ENCODE results near the gene RSRC1.
A peak's percentile ranks its signal among the peaks of the same experiment; 100 is the strongest.

RSRC1 gene

GRCh38 chr3:158128755-158129154 is 18.9 kb downstream of the RSRC1 start:
- Histone ChIP-seq H3K4me3 (ENCODE audit: control insufficient read depth in 1 of 7, extremely low read depth in 1 of 7, insufficient read depth in 4 of 7, low read depth in 2 of 7, low read length in 6 of 7) (no peak overlapping the region), H3K27me3 (replicated peaks in 2 of 5; ENCODE audit: control insufficient read depth in 4 of 5, insufficient read depth in 5 of 5, low read length in 4 of 5) (no peaks in the 10 kb centered on the region), H3K36me3 (ENCODE audit: control insufficient read depth in 4 of 4, insufficient read depth in 4 of 4, low read length in 3 of 4) (peaks cover 33 to 71% (median 36%) of the 10 kb centered on the region in 4 experiments), H3K9me3 (ENCODE audit: control extremely low read depth in 1 of 5, control insufficient read depth in 4 of 5, insufficient read depth in 2 of 5, low read depth in 1 of 5, low read length in 4 of 5) (peaks cover 0 to 32% (median 5%) of the 10 kb centered on the region in 5 experiments), H3K4me1 (ENCODE audit: control extremely low read depth in 1 of 4, control insufficient read depth in 4 of 4, insufficient read depth in 4 of 4, low read length in 3 of 4) (no peaks in the 10 kb centered on the region), H3K27ac (ENCODE audit: insufficient read depth in 1 of 2, low read depth in 1 of 2, low read length in 2 of 2, poor library complexity in 1 of 2, severe bottlenecking in 2 of 2) (no peak overlapping the region)
- ChIA-PET CTCF (no interaction called here), POLR2A (interaction anchor here (0.7 kb wide), 1 partner anchor 83 kb away, joined by 3 read pairs; no protein-coding TSS in a partner anchor)
- no peak for DNase-seq
- 100% methylated on average over 2 of the region's 6 CpGs for WGBS (ENCODE audit: insufficient coverage)

- no peak for DNase-seq
- CTCF ChIA-PET: no interaction called here
- Histone ChIP-seq H3K4me3 (ENCODE audit: control insufficient read depth in 1 of 7, extremely low read depth in 1 of 7, insufficient read depth in 4 of 7, low read depth in 2 of 7, low read length in 6 of 7) (no peak overlapping the region), H3K4me1 (ENCODE audit: control extremely low read depth in 1 of 4, control insufficient read depth in 4 of 4, insufficient read depth in 4 of 4, low read length in 3 of 4) (no peaks in the 10 kb centered on the region), H3K27me3 (replicated peaks in 2 of 5; ENCODE audit: control insufficient read depth in 4 of 5, insufficient read depth in 5 of 5, low read length in 4 of 5) (no peaks in the 10 kb centered on the region), H3K36me3 (ENCODE audit: control insufficient read depth in 4 of 4, insufficient read depth in 4 of 4, low read length in 3 of 4) (peaks cover 5 to 31% (median 8%) of the 10 kb centered on the region in 4 experiments), H3K27ac (ENCODE audit: insufficient read depth in 1 of 2, low read depth in 1 of 2, low read length in 2 of 2, poor library complexity in 1 of 2, severe bottlenecking in 2 of 2) (no peak overlapping the region), H3K9me3 (ENCODE audit: control extremely low read depth in 1 of 5, control insufficient read depth in 4 of 5, insufficient read depth in 2 of 5, low read depth in 1 of 5, low read length in 4 of 5) (peaks cover 0 to 6% (median 0%) of the 10 kb centered on the region in 5 experiments)
- 100% methylated on average over 1 of the region's 2 CpGs for WGBS (ENCODE audit: insufficient coverage)
- POLR2A ChIA-PET: no interaction called here
These were observed 24.5 kb downstream of the RSRC1 start for GRCh38 chr3:158134363-158134762.

GRCh38 chr3:158140396-158140795 is 30.5 kb downstream of the RSRC1 start:
- ChIA-PET POLR2A (no interaction called here), CTCF (no interaction called here)
- WGBS (ENCODE audit: insufficient coverage): no CpG with 5 or more reads among the region's 2 CpGs
- Histone ChIP-seq H3K4me1 (ENCODE audit: control extremely low read depth in 1 of 4, control insufficient read depth in 4 of 4, insufficient read depth in 4 of 4, low read length in 3 of 4) (no peaks in the 10 kb centered on the region), H3K27me3 (replicated peaks in 2 of 5; ENCODE audit: control insufficient read depth in 4 of 5, insufficient read depth in 5 of 5, low read length in 4 of 5) (no peaks in the 10 kb centered on the region), H3K4me3 (ENCODE audit: control insufficient read depth in 1 of 7, extremely low read depth in 1 of 7, insufficient read depth in 4 of 7, low read depth in 2 of 7, low read length in 6 of 7) (no peak overlapping the region), H3K9me3 (ENCODE audit: control extremely low read depth in 1 of 5, control insufficient read depth in 4 of 5, insufficient read depth in 2 of 5, low read depth in 1 of 5, low read length in 4 of 5) (peaks cover 0 to 4% (median 0%) of the 10 kb centered on the region in 5 experiments), H3K36me3 (ENCODE audit: control insufficient read depth in 4 of 4, insufficient read depth in 4 of 4, low read length in 3 of 4) (peaks cover 3 to 29% (median 6%) of the 10 kb centered on the region in 4 experiments), H3K27ac (ENCODE audit: insufficient read depth in 1 of 2, low read depth in 1 of 2, low read length in 2 of 2, poor library complexity in 1 of 2, severe bottlenecking in 2 of 2) (no peak overlapping the region)
- no peak for DNase-seq

- ChIA-PET CTCF (interaction anchor here (0.6 kb wide), 1 partner anchor 38 kb away, joined by 3 read pairs; no protein-coding TSS in a partner anchor), POLR2A (no interaction called here)
- H3K4me3 ChIP-seq (ENCODE audit: control insufficient read depth in 1 of 7, extremely low read depth in 1 of 7, insufficient read depth in 4 of 7, low read depth in 2 of 7, low read length in 6 of 7): no peak overlapping the region
- H3K27me3 ChIP-seq (replicated peaks in 2 of 5; ENCODE audit: control insufficient read depth in 4 of 5, insufficient read depth in 5 of 5, low read length in 4 of 5): no peaks in the 10 kb centered on the region
- no peaks in the 10 kb centered on the region for H3K4me1 ChIP-seq (ENCODE audit: control extremely low read depth in 1 of 4, control insufficient read depth in 4 of 4, insufficient read depth in 4 of 4, low read length in 3 of 4)
- H3K9me3 ChIP-seq (ENCODE audit: control extremely low read depth in 1 of 5, control insufficient read depth in 4 of 5, insufficient read depth in 2 of 5, low read depth in 1 of 5, low read length in 4 of 5): no peaks in the 10 kb centered on the region
- WGBS (ENCODE audit: insufficient coverage): no CpG with 5 or more reads among the region's 2 CpGs
- peaks cover 0 to 6% (median 0%) of the 10 kb centered on the region in 4 experiments for H3K36me3 ChIP-seq (ENCODE audit: control insufficient read depth in 4 of 4, insufficient read depth in 4 of 4, low read length in 3 of 4)
- H3K27ac ChIP-seq (ENCODE audit: insufficient read depth in 1 of 2, low read depth in 1 of 2, low read length in 2 of 2, poor library complexity in 1 of 2, severe bottlenecking in 2 of 2): no peak overlapping the region
- DNase-seq: no peak
These were observed 38.3 kb downstream of the RSRC1 start for GRCh38 chr3:158148218-158148617.

GRCh38 chr3:158152186-158152585 is 42.3 kb downstream of the RSRC1 start:
- ChIA-PET CTCF (interaction anchor here (0.8 kb wide), 1 partner anchor 385 kb away, joined by 3 read pairs; no protein-coding TSS in a partner anchor), POLR2A (no interaction called here)
- Histone ChIP-seq H3K36me3 (ENCODE audit: control insufficient read depth in 4 of 4, insufficient read depth in 4 of 4, low read length in 3 of 4) (peaks cover 0 to 10% (median 5%) of the 10 kb centered on the region in 4 experiments), H3K4me3 (ENCODE audit: control insufficient read depth in 1 of 7, extremely low read depth in 1 of 7, insufficient read depth in 4 of 7, low read depth in 2 of 7, low read length in 6 of 7) (no peak overlapping the region), H3K9me3 (ENCODE audit: control extremely low read depth in 1 of 5, control insufficient read depth in 4 of 5, insufficient read depth in 2 of 5, low read depth in 1 of 5, low read length in 4 of 5) (peaks cover 0 to 11% (median 4%) of the 10 kb centered on the region in 5 experiments), H3K27ac (ENCODE audit: insufficient read depth in 1 of 2, low read depth in 1 of 2, low read length in 2 of 2, poor library complexity in 1 of 2, severe bottlenecking in 2 of 2) (no peak overlapping the region), H3K4me1 (ENCODE audit: control extremely low read depth in 1 of 4, control insufficient read depth in 4 of 4, insufficient read depth in 4 of 4, low read length in 3 of 4) (no peaks in the 10 kb centered on the region), H3K27me3 (replicated peaks in 2 of 5; ENCODE audit: control insufficient read depth in 4 of 5, insufficient read depth in 5 of 5, low read length in 4 of 5) (no peaks in the 10 kb centered on the region)
- 100% methylated on average over 1 of the region's 2 CpGs for WGBS (ENCODE audit: insufficient coverage)
- no peak for DNase-seq

GRCh38 chr3:158158969-158159368 is 49.1 kb downstream of the RSRC1 start:
- Histone ChIP-seq H3K9me3 (ENCODE audit: control extremely low read depth in 1 of 5, control insufficient read depth in 4 of 5, insufficient read depth in 2 of 5, low read depth in 1 of 5, low read length in 4 of 5) (peaks cover 0 to 11% (median 4%) of the 10 kb centered on the region in 5 experiments), H3K4me3 (ENCODE audit: control insufficient read depth in 1 of 7, extremely low read depth in 1 of 7, insufficient read depth in 4 of 7, low read depth in 2 of 7, low read length in 6 of 7) (no peak overlapping the region), H3K27ac (ENCODE audit: insufficient read depth in 1 of 2, low read depth in 1 of 2, low read length in 2 of 2, poor library complexity in 1 of 2, severe bottlenecking in 2 of 2) (no peak overlapping the region), H3K4me1 (ENCODE audit: control extremely low read depth in 1 of 4, control insufficient read depth in 4 of 4, insufficient read depth in 4 of 4, low read length in 3 of 4) (peaks cover 0 to 3% (median under 1%) of the 10 kb centered on the region in 4 experiments), H3K36me3 (ENCODE audit: control insufficient read depth in 4 of 4, insufficient read depth in 4 of 4, low read length in 3 of 4) (peaks cover 0 to 10% (median 4%) of the 10 kb centered on the region in 4 experiments), H3K27me3 (replicated peaks in 2 of 5; ENCODE audit: control insufficient read depth in 4 of 5, insufficient read depth in 5 of 5, low read length in 4 of 5) (no peaks in the 10 kb centered on the region)
- POLR2A ChIA-PET: no interaction called here
- CTCF ChIA-PET: interaction anchor here (1.3 kb wide), 1 partner anchor 15 kb away, joined by 4 read pairs; no protein-coding TSS in a partner anchor
- DNase-seq: no peak

- CTCF ChIA-PET: interaction anchor here (1.3 kb wide), 1 partner anchor 15 kb away, joined by 4 read pairs; no protein-coding TSS in a partner anchor
- Histone ChIP-seq H3K27me3 (replicated peaks in 2 of 5; ENCODE audit: control insufficient read depth in 4 of 5, insufficient read depth in 5 of 5, low read length in 4 of 5) (no peaks in the 10 kb centered on the region), H3K4me1 (ENCODE audit: control extremely low read depth in 1 of 4, control insufficient read depth in 4 of 4, insufficient read depth in 4 of 4, low read length in 3 of 4) (peaks cover 0 to 3% (median under 1%) of the 10 kb centered on the region in 4 experiments), H3K27ac (ENCODE audit: insufficient read depth in 1 of 2, low read depth in 1 of 2, low read length in 2 of 2, poor library complexity in 1 of 2, severe bottlenecking in 2 of 2) (no peak overlapping the region), H3K36me3 (ENCODE audit: control insufficient read depth in 4 of 4, insufficient read depth in 4 of 4, low read length in 3 of 4) (peaks cover 0 to 10% (median 4%) of the 10 kb centered on the region in 4 experiments), H3K4me3 (ENCODE audit: control insufficient read depth in 1 of 7, extremely low read depth in 1 of 7, insufficient read depth in 4 of 7, low read depth in 2 of 7, low read length in 6 of 7) (no peak overlapping the region), H3K9me3 (ENCODE audit: control extremely low read depth in 1 of 5, control insufficient read depth in 4 of 5, insufficient read depth in 2 of 5, low read depth in 1 of 5, low read length in 4 of 5) (peaks cover 0 to 9% (median 4%) of the 10 kb centered on the region in 5 experiments)
- no CpG with 5 or more reads among the region's 3 CpGs for WGBS (ENCODE audit: insufficient coverage)
- POLR2A ChIA-PET: no interaction called here
- peak; percentile 14 to 61 (median 29) for DNase-seq
These were observed 49.8 kb downstream of the RSRC1 start for GRCh38 chr3:158159714-158160113.
